NCI-H2227 treated with DMSO at 0.1 percent for 48 hours (cell line): ENCODE results near the gene ATM.
"Not testable (repeated sequence)": the region's sequence is repeated elsewhere in the genome, so short reads cannot be mapped to it uniquely, and the experiment has no call there.

Experiments used
- DNase-seq: peaks from one replicate; lab custom pipeline; 2025; lab: John Stamatoyannopoulos, UW

ATM gene

DNA sequence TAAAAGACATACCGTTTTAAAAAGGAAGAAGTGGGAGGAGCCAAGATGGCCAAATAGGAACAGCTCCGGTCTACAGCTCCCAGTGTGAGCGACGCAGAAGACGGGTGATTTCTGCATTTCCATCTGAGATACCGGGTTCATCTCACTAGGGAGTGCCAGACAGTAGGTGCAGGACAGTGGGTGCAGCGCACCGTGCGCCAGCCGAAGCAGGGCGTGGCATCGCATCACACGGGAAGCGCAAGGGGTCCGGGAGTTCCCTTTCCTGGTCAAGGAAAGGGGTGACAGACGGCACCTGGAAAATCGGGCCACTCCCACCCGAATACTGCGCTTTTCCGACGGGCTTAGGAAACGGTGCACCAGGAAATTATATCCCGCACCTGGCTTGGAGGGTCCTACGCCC lies 150.6 kb downstream of the ATM start:
- not testable (repeated sequence) for DNase-seq

DNA sequence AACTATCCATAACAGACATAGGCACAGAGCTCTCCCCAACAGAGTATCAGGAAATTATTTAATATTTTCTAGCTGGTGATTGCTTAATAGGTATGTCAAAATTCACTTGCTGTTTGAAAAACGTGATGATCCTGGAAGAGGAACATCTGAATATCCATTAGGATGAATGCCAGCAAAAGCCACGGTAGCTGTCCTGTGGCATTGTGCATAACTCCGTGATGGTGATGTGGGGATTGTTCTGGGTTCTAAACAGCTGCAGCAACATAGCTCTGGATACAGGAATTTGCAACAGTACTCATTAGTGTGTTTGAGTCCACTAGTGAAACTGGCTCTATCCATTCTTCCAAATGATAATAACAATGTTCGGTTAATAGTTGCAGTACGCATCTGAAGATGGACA lies 165.7 kb downstream of the ATM start:
- DNase-seq, result no peak

DNA sequence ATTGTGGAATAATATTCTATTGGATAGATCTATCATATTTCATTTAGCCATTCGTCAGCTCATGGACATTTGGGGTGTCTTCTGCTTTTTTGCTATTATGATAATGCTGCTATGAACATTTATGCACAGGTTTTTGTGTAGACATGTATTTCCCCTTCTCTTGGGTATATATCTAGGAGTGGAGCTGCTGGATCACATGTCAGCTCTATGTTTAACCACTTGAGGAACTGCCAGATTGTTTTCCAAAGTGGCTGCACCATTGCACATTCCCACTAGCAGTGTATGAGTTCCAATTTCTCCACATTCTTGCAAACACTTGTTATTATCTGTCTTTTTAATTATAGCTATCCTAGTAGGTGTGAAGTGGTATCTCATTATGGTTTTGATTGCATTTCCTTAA lies 169.5 kb downstream of the ATM start:
- no peak for DNase-seq

DNA sequence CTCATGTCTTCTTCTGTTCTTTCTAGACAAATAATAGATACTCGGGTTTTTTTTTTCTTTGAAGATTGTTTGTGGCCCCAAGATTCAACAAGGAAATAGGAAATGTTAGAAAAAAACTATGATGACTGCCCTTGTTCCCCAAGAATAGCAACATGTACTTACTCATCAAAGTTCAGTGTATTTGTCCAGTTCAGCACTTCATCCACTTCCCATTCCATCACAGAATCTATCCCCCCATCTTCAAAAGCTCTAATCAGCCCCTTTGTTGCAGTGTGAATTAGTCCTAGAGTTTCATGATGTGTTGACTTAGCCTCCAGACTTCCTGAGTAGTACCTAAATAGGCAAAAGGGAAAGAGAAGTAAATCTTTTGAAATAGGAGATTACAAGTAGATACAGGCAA lies 170.2 kb downstream of the ATM start:
- no peak for DNase-seq

DNA sequence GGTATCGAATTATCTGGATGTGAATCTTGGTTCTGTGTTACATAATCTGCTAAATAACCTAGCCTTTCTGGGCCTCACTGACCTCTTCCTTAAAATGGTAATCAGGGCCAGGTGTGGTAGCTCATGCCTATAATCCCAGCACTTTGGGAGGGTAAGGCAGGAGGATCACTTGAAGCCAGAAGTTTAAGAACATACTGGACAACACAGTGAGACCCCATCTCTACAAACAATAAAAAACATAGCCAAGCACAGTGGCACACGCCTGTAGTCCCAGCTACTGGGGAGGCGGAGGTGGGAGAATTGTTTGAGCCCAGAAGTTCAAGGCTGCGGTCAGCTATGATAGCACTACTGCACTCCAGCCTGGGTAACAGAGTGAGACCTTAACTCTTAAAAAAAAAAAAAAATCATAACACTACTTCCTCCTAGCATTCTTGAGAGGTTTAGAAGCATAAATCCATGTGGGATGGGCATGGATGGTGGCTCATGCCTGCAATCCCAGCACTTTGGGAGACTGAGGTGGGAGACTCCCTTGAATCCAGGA lies 171.9 kb downstream of the ATM start:
- no peak for DNase-seq

DNA sequence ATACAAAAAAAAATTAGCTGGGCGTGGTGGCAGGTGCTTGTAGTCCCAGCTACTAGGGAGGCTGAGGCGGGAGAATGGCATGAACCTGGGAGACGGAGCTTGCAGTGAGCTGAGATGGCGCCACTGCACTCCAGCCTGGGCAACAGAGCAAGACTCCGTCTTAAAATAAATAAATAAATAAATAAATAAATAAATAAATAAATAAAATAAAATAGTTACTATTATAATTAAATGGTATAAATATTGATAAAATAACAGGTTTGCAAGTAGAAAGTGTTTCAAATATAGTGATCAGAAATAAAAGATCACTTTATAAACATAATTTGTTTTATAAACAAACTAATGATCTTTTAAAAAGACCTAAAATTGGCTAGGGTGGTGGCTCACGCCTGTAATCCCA lies 173.8 kb downstream of the ATM start:
- not testable (repeated sequence) for DNase-seq

DNA sequence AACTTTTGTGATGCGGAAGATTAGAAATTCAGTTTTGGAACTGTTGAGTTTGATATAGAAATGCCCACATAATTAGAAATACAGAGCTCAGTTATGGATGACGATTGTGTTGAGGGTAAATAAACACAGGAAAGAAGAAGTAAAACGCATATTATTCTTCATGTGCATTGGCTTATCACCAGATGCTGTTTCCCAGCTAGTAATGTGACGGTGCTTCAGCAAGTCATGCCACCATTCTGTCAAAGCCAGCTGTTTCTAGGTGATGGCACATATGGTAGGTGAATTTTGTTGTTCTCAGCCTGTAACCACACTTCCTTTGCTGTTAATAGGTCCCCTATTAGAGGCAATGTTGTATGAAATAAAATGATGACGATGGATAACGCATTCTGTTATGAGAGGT lies 175.6 kb downstream of the ATM start:
- no peak for DNase-seq

DNA sequence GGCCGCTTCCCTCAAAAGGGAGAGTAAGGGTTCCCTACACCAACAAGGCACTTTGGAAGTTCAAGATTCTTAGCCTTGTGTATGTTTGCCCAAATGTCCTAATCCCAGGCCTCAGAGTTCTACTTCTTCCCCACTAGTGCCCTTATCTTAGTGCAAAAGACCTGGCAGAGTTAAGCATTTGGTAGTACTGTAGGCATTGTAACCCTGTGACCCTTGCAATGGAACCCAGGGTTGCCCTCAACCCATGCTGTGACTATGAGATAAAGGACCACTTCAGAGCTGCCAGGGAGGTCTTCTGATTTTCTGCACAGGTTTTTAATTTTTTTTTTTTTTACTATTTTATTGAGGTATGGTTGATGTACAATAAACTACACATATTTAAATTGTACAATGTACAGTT lies 179.4 kb downstream of the ATM start:
- no peak for DNase-seq

DNA sequence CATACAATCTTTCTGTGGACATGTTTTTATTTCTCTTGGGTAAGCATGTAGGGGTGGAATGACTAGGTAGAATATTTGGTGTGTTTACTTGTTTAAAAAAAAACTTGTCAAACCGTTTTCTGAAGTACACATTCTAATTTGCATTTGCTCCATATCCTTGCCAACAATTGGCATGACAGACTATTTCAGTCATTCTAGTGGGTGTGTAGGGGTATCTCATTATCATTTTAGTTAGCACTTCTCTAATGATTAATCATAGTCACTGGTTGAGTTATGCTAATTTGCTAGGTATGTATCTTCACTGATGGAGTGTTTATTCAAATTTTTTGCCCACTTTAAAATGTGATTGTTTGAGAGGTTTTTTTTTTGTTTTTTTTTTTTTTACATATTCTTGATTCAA lies 180.2 kb downstream of the ATM start:
- DNase-seq, result no peak

DNA sequence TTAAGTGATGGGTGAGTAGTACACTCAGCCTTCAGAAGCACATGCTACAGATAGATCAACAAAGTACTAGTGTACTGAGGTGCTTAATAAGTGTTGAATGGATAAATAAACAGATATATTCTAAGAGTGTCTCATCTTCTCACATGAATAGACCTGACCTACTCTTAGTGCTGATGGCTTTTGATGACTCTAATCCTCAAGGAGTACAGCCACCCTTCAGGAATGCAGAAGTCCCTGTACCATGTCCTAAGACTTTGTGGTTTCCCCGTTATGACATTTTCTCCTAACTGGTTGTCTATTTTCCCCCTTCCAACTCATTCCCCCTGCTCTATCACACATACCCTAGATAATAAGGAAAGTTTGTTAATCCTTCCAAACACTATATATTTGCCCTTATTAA lies 182.8 kb downstream of the ATM start:
- DNase-seq, result no peak

DNA sequence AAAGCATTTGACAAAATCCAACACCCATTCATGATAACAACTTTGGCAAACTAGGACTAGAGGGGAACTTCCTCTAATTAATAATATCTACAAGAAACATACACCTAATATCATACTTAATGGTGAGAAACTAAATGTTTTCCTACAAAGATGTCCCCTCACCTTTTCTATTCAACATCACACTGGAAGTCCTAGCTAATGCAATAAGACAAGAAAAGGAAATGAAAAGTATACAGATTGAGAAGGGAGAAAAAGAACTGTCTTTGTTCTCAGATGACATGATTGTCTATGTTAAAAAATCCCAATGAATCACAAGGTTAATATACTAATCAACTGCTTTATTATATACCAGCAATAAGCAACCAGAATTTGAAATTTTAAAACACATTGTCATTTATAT lies 192.1 kb downstream of the ATM start:
- no peak for DNase-seq

DNA sequence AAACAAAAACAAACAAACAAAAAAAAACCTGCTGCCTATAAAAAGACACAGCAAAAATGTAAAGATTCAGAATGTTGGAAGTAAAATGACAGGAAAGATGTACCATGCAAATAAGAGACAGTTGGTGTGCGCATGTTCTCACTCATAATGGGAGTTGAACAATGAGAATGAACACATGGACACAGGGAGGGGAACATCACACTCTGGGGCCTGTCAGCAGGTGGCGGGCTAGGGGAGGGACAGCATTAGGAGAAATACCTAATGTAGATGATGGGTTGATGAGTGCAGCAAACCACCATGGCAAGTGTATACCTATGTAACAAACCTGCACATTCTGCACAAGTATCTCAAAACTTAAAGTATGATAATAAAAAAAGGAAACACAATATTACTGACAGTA lies 194.7 kb downstream of the ATM start:
- not testable (repeated sequence) for DNase-seq
